Trophoblast cell (in vitro differentiated cells and primary cell): ENCODE measurements around the gene DPF1.

Experiments used
- DNase-seq, 2 donors: peaks; one replicate each; pipeline ENCODE4 v3.0.0-alpha.2; 2016
- H2AFZ ChIP-seq: 2 replicates; pipeline ENCODE4 v1.6.1; 2013; ENCODE audit warnings: low read length, moderate library complexity, mild to moderate bottlenecking; ENCODE audit not compliant: insufficient read depth, poor library complexity
- H2AK5ac ChIP-seq: 2 replicates; pipeline ENCODE4 v1.6.1; 2013; ENCODE audit warnings: mild to moderate bottlenecking, low read length
- H2BK120ac ChIP-seq: 2 replicates; pipeline ENCODE4 v1.6.1; 2013; ENCODE audit warnings: low read length, mild to moderate bottlenecking, moderate library complexity; ENCODE audit not compliant: insufficient read depth, poor library complexity
- H2BK12ac ChIP-seq: 2 replicates; pipeline ENCODE4 v1.6.1; 2013; ENCODE audit warnings: mild to moderate bottlenecking, low read length, moderate library complexity
- H2BK5ac ChIP-seq: 2 replicates; pipeline ENCODE4 v1.6.1; 2013; ENCODE audit warnings: low read length, low read depth, moderate library complexity, mild to moderate bottlenecking; ENCODE audit not compliant: poor library complexity
- H3K14ac ChIP-seq: 2 replicates; pipeline ENCODE4 v1.6.1; 2013; ENCODE audit warnings: mild to moderate bottlenecking, low read length
- H3K18ac ChIP-seq: 2 replicates; pipeline ENCODE4 v1.6.1; 2013; ENCODE audit warnings: mild to moderate bottlenecking, low read length
- H3K23ac ChIP-seq: 2 replicates; pipeline ENCODE4 v1.6.1; 2013; ENCODE audit warnings: low read length
- H3K27ac ChIP-seq: 2 replicates; pipeline ENCODE4 v1.5.1; 2013; ENCODE audit warnings: low read depth, mild to moderate bottlenecking, inconsistent platforms, low read length, moderate library complexity
- H3K27me3 ChIP-seq: 2 replicates; pipeline ENCODE4 v1.6.1; 2013; ENCODE audit warnings: inconsistent platforms, mild to moderate bottlenecking, low read length, moderate library complexity; ENCODE audit not compliant: insufficient read depth
- H3K36me3 ChIP-seq, 2 experiments: 1 replicate in 1 of 2; 2 replicates in 1 of 2; pipeline ENCODE4 v1.6.1; 2013; ENCODE audit warnings: low read length in 2 of 2, mild to moderate bottlenecking in 2 of 2, moderate library complexity in 1 of 2; ENCODE audit not compliant: insufficient read depth in 2 of 2, control insufficient read depth in 1 of 2
- H3K4ac ChIP-seq: 2 replicates; pipeline ENCODE4 v1.6.1; 2013; ENCODE audit warnings: low read depth, mild to moderate bottlenecking, low read length, moderate library complexity
- H3K4me1 ChIP-seq, 2 experiments: 1 replicate in 1 of 2; 2 replicates in 1 of 2; pipeline ENCODE4 v1.6.1; 2013; ENCODE audit warnings: low read length in 2 of 2, mild to moderate bottlenecking in 2 of 2, moderate library complexity in 1 of 2; ENCODE audit not compliant: insufficient read depth in 2 of 2, control insufficient read depth in 1 of 2
- H3K4me2 ChIP-seq: 2 replicates; pipeline ENCODE4 v1.6.1; 2013; ENCODE audit warnings: inconsistent platforms, mild to moderate bottlenecking, low read length, moderate library complexity
- H3K4me3 ChIP-seq: 2 replicates; pipeline ENCODE4 v1.5.1; 2013; ENCODE audit warnings: mild to moderate bottlenecking, low read depth, low read length, inconsistent platforms
- H3K79me1 ChIP-seq: one replicate; pipeline ENCODE4 v1.6.1; 2013; ENCODE audit warnings: low read length
- H3K79me2 ChIP-seq: 2 replicates; pipeline ENCODE4 v1.6.1; 2013; ENCODE audit warnings: low read length, mild to moderate bottlenecking; ENCODE audit not compliant: control insufficient read depth, insufficient read depth, poor library complexity
- H3K9ac ChIP-seq: 2 replicates; pipeline ENCODE4 v1.6.1; 2013; ENCODE audit warnings: mild to moderate bottlenecking, low read length
- H3K9me3 ChIP-seq: 2 replicates; pipeline ENCODE4 v1.6.1; 2013; ENCODE audit warnings: low read depth, mild to moderate bottlenecking, control low read depth, inconsistent platforms, low read length; ENCODE audit not compliant: insufficient read depth
- H4K12ac ChIP-seq: 2 replicates; pipeline ENCODE4 v1.6.1; 2013; ENCODE audit warnings: low read depth, mild to moderate bottlenecking, low read length, moderate library complexity
- H4K8ac ChIP-seq: 2 replicates; pipeline ENCODE4 v1.6.1; 2013; ENCODE audit warnings: low read depth, mild to moderate bottlenecking, low read length, moderate library complexity
- H4K91ac ChIP-seq: one replicate; pipeline ENCODE4 v1.6.1; 2013; ENCODE audit warnings: low read depth, mild to moderate bottlenecking, low read length, moderate library complexity
- WGBS: extraction: QIAGEN DNeasy Blood & Tissue Kit; methylation state at CpG from one replicate; pipeline ENCODE4 v1.1.7; 2013; ENCODE audit warnings: missing lambda C conversion rate; ENCODE audit not compliant: insufficient read length, insufficient coverage; ENCODE audit errors: extremely low coverage; 5-methylcytosine and 5-hydroxymethylcytosine counted together

The DPF1 gene

GRCh38 chr19:38267761-38268483 lies 43.9 kb upstream of the DPF1 start:
- Histone ChIP-seq H3K79me2 (peaks cover 32% of the 10 kb centered on the region), H3K23ac (no peak overlapping the region), H4K12ac (no peak overlapping the region), H3K18ac (peak overlapping the region; percentile 46), H3K9ac (no peak overlapping the region), H2AFZ (no peak overlapping the region), H3K4me1 (peaks cover 33 to 47% of the 10 kb centered on the region in 2 experiments), H3K36me3 (no peaks in the 10 kb centered on the region), H3K4me3 (no peak overlapping the region), H3K27ac (peak overlapping the region; percentile 90), H3K4me2 (peak overlapping the region; percentile 32), H4K91ac (peak overlapping the region; percentile 2), H2AK5ac (peak overlapping the region; percentile 50), H4K8ac (no peak overlapping the region), H3K9me3 (no peaks in the 10 kb centered on the region), H3K27me3 (no peaks in the 10 kb centered on the region), H2BK5ac (peak overlapping the region; percentile 28), H2BK12ac (no peak overlapping the region), H3K4ac (peak overlapping the region; percentile 66), H3K79me1 (peaks cover 27% of the 10 kb centered on the region), H3K14ac (peak overlapping the region; percentile 16), H2BK120ac (no peak overlapping the region)
- WGBS = no CpG with 5 or more reads among the region's 12 CpGs
- peak in 1 of 2 donors; percentile 17 for DNase-seq

- Histone ChIP-seq H3K27me3 (no peaks in the 10 kb centered on the region), H3K4me2 (peak overlapping the region; percentile 32), H3K9me3 (no peaks in the 10 kb centered on the region), H3K14ac (peak overlapping the region; percentile 46), H3K4me1 (peaks cover 33 to 47% of the 10 kb centered on the region in 2 experiments), H4K91ac (peak overlapping the region; percentile 2), H4K8ac (no peak overlapping the region), H2AK5ac (peak overlapping the region; percentile 37), H3K79me1 (peaks cover 29% of the 10 kb centered on the region), H2AFZ (no peak overlapping the region), H2BK5ac (peak overlapping the region; percentile 38), H3K23ac (no peak overlapping the region), H3K79me2 (peaks cover 32% of the 10 kb centered on the region), H3K27ac (peak overlapping the region; percentile 90), H2BK12ac (no peak overlapping the region), H2BK120ac (peak overlapping the region; percentile 12), H3K9ac (no peak overlapping the region), H3K18ac (peak overlapping the region; percentile 46), H4K12ac (peak overlapping the region; percentile 22), H3K36me3 (no peaks in the 10 kb centered on the region), H3K4ac (peak overlapping the region; percentile 66), H3K4me3 (no peak overlapping the region)
- no CpG with 5 or more reads among the region's 12 CpGs for WGBS
- DNase-seq = no peak
These were observed 43.1 kb upstream of the DPF1 start for GRCh38 chr19:38266981-38267597.

GRCh38 chr19:38265921-38266429 lies 42.0 kb upstream of the DPF1 start:
- Histone ChIP-seq H3K27me3 (no peaks in the 10 kb centered on the region), H4K8ac (peak overlapping the region; percentile 33), H2AK5ac (no peak overlapping the region), H3K4me2 (peak overlapping the region; percentile 77), H2BK12ac (peak overlapping the region; percentile 10), H4K91ac (no peak overlapping the region), H3K9ac (no peak overlapping the region), H3K36me3 (no peaks in the 10 kb centered on the region), H2BK120ac (no peak overlapping the region), H2AFZ (no peak overlapping the region), H2BK5ac (no peak overlapping the region), H3K18ac (peak overlapping the region; percentile 47), H3K9me3 (no peaks in the 10 kb centered on the region), H4K12ac (no peak overlapping the region), H3K14ac (peak overlapping the region; percentile 48), H3K4me3 (no peak overlapping the region), H3K4me1 (peaks cover 33 to 47% of the 10 kb centered on the region in 2 experiments), H3K4ac (peak overlapping the region; percentile 5), H3K23ac (no peak overlapping the region), H3K79me1 (peaks cover 29% of the 10 kb centered on the region), H3K27ac (peak overlapping the region; percentile 90), H3K79me2 (peaks cover 29% of the 10 kb centered on the region)
- peak; percentile 33 to 44 for DNase-seq
- no CpG with 5 or more reads among the region's 12 CpGs for WGBS

- Histone ChIP-seq H3K27ac (peak overlapping the region; percentile 90), H3K27me3 (no peaks in the 10 kb centered on the region), H2BK120ac (peak overlapping the region; percentile 77), H3K4me1 (peaks cover 28 to 43% of the 10 kb centered on the region in 2 experiments), H3K14ac (peak overlapping the region; percentile 86), H3K79me2 (peaks cover 27% of the 10 kb centered on the region), H3K4me2 (peak overlapping the region; percentile 77), H2BK5ac (peak overlapping the region; percentile 82), H3K9ac (peak overlapping the region; percentile 80), H2AFZ (peak overlapping the region; percentile 27), H4K8ac (peak overlapping the region; percentile 80), H3K23ac (no peak overlapping the region), H3K9me3 (no peaks in the 10 kb centered on the region), H3K4me3 (peak overlapping the region; percentile 90), H3K36me3 (no peaks in the 10 kb centered on the region), H2BK12ac (peak overlapping the region; percentile 58), H3K79me1 (peaks cover 29% of the 10 kb centered on the region), H2AK5ac (peak overlapping the region; percentile 77), H3K4ac (peak overlapping the region; percentile 95), H3K18ac (peak overlapping the region; percentile 89), H4K12ac (peak overlapping the region; percentile 33), H4K91ac (peak overlapping the region; percentile 88)
- DNase-seq = peak in 1 of 2 donors; percentile 42
- no CpG with 5 or more reads among the region's 14 CpGs for WGBS
These were observed 41.3 kb upstream of the DPF1 start for GRCh38 chr19:38265213-38265861.
